Neural progenitor cell (in vitro differentiated cells): ENCODE measurements around the gene CRB2. TPM values are rescaled to one million over a fixed set of nuclear protein-coding genes. Genes with fewer than 3 reads are reported as not detected.

ENCODE experiments used
- DNase-seq: peaks from one replicate; pipeline ENCODE4 v3.0.0-alpha.2; 2016; ENCODE audit warnings: low spot score
- H2AFZ ChIP-seq: fragments of 200-600 bp; sonication (generic); replicated peaks from 2 replicates; pipeline ENCODE4 v1.6.1; 2016; ENCODE audit warnings: antibody characterized with exemption
- H3F3A ChIP-seq: fragments of 200-600 bp; sonication (generic); 2 replicates; pipeline ENCODE4 v1.6.1; 2016; ENCODE audit warnings: antibody characterized with exemption, low read depth
- H3K27ac ChIP-seq: fragments of 200-600 bp; sonication (generic); 2 replicates; pipeline ENCODE4 v1.5.1; 2016; ENCODE audit warnings: mild to moderate bottlenecking
- H3K27me3 ChIP-seq: fragments of 200-600 bp; sonication (generic); 2 replicates; pipeline ENCODE4 v1.6.1; 2016; ENCODE audit warnings: mild to moderate bottlenecking, moderate library complexity
- H3K36me3 ChIP-seq: fragments of 200-600 bp; sonication (generic); 2 replicates; pipeline ENCODE4 v1.5.1; 2016
- H3K4me1 ChIP-seq: fragments of 200-600 bp; sonication (generic); 2 replicates; pipeline ENCODE4 v1.6.1; 2016; ENCODE audit warnings: mixed run types
- H3K4me2 ChIP-seq: fragments of 200-600 bp; sonication (generic); 2 replicates; pipeline ENCODE4 v1.6.1; 2016
- H3K4me3 ChIP-seq: fragments of 200-600 bp; sonication (generic); 2 replicates; pipeline ENCODE4 v1.5.1; 2016
- H3K79me2 ChIP-seq: fragments of 200-600 bp; sonication (generic); 2 replicates; pipeline ENCODE4 v1.6.1; 2016; ENCODE audit warnings: low read depth
- H3K9ac ChIP-seq: fragments of 200-600 bp; sonication (generic); 2 replicates; pipeline ENCODE4 v1.6.1; 2016
- H3K9me3 ChIP-seq: fragments of 200-600 bp; sonication (generic); 2 replicates; pipeline ENCODE4 v1.5.1; 2016; ENCODE audit warnings: low read depth
- H4K20me1 ChIP-seq: fragments of 200-600 bp; sonication (generic); 2 replicates; pipeline ENCODE4 v1.6.1; 2016; ENCODE audit warnings: low read depth
- H3K27ac Mint-ChIP-seq: 3 replicates; pipeline ENCODE4 v1.8.0; 2021; ENCODE audit warnings: mixed read lengths
- H3K27me3 Mint-ChIP-seq: 2 replicates; pipeline ENCODE4 v1.8.0; 2022; ENCODE audit warnings: low read depth, mild to moderate bottlenecking, inconsistent platforms, moderate library complexity, mixed read lengths; ENCODE audit not compliant: insufficient read depth
- H3K36me3 Mint-ChIP-seq: 3 replicates; pipeline ENCODE4 v1.8.0; 2021; ENCODE audit warnings: mixed read lengths
- H3K4me1 Mint-ChIP-seq: 3 replicates; pipeline ENCODE4 v1.8.0; 2021; ENCODE audit warnings: mixed read lengths
- H3K4me3 Mint-ChIP-seq: 3 replicates; pipeline ENCODE4 v1.8.0; 2021; ENCODE audit warnings: mild to moderate bottlenecking, moderate library complexity, mixed read lengths
- H3K9me3 Mint-ChIP-seq: 3 replicates; pipeline ENCODE4 v1.8.0; 2020; ENCODE audit warnings: mixed read lengths
- CTCF ChIP-seq: fragments of 200-600 bp; sonication (generic); IDR thresholded peaks from 2 replicates; pipeline ENCODE4 v1.5.1; 2017; ENCODE audit warnings: antibody characterized with exemption, mild to moderate bottlenecking
- EZH2 ChIP-seq: fragments of 200-600 bp; sonication (generic); IDR thresholded peaks from 2 replicates; pipeline ENCODE4 v1.6.1; 2017; ENCODE audit warnings: antibody characterized with exemption, mild to moderate bottlenecking, moderate library complexity
- EZH2phosphoT487 ChIP-seq: fragments of 200-600 bp; sonication (generic); IDR thresholded peaks from 2 replicates; pipeline ENCODE4 v1.6.1; 2017; ENCODE audit warnings: antibody characterized with exemption
- total RNA-seq: library from RNA; depleted of rRNA; stranded (reverse); fragments of >200 nt; gene quantifications from 2 replicates; pipeline ENCODE4 v1.2.3, GENCODE V29; 2015; ENCODE audit warnings: low replicate concordance

CRB2 gene
- total RNA-seq, 1 donor from 2014 or later = 18.5 TPM

- peaks cover 8% of the 10 kb centered on the region for H4K20me1 ChIP-seq
- no peak overlapping the region for H3K27ac ChIP-seq
- H3K36me3 Mint-ChIP-seq = no peaks in the 10 kb centered on the region
- H3K4me2 ChIP-seq = no peak overlapping the region
- no peaks in the 10 kb centered on the region for H3K36me3 ChIP-seq
- peak overlapping the region; percentile 92 for H3K27ac Mint-ChIP-seq
- H3K4me1 Mint-ChIP-seq = peaks cover 50% of the 10 kb centered on the region
- peaks cover 21% of the 10 kb centered on the region for H3K27me3 Mint-ChIP-seq
- no peak overlapping the region for H3K4me3 Mint-ChIP-seq
- H3K9me3 ChIP-seq = no peaks in the 10 kb centered on the region
- no peak for DNase-seq
- H3F3A ChIP-seq = peaks cover 19% of the 10 kb centered on the region
- H3K27me3 ChIP-seq = no peaks in the 10 kb centered on the region
- no peaks in the 10 kb centered on the region for H3K4me1 ChIP-seq
- H3K9me3 Mint-ChIP-seq = no peaks in the 10 kb centered on the region
- no peak for TF ChIP-seq EZH2phosphoT487
- no peak for TF ChIP-seq CTCF
- no peak for TF ChIP-seq EZH2
- H3K4me3 ChIP-seq = no peak overlapping the region
- H3K79me2 ChIP-seq = no peaks in the 10 kb centered on the region
- H3K9ac ChIP-seq = no peak overlapping the region
- no peak overlapping the region for H2AFZ ChIP-seq
Measured at GRCh38 chr9:123383512-123384170, 27.6 kb downstream of the CRB2 start.

GRCh38 chr9:123387686-123388085 is 31.7 kb downstream of the CRB2 start:
- no peaks in the 10 kb centered on the region for H3K79me2 ChIP-seq
- no peaks in the 10 kb centered on the region for H3K27me3 ChIP-seq
- peaks cover 19% of the 10 kb centered on the region for H3F3A ChIP-seq
- H2AFZ ChIP-seq = no peak overlapping the region
- no peak overlapping the region for H3K27ac ChIP-seq
- H3K4me3 ChIP-seq = no peak overlapping the region
- no peak overlapping the region for H3K27ac Mint-ChIP-seq
- H3K9me3 Mint-ChIP-seq = peaks cover 2% of the 10 kb centered on the region
- H3K27me3 Mint-ChIP-seq = peaks cover 13% of the 10 kb centered on the region
- no peak for DNase-seq
- TF ChIP-seq EZH2phosphoT487 (no peak), EZH2 (no peak), CTCF (no peak)
- H3K36me3 Mint-ChIP-seq = no peaks in the 10 kb centered on the region
- H3K4me3 Mint-ChIP-seq = no peak overlapping the region
- no peak overlapping the region for H3K4me2 ChIP-seq
- H3K36me3 ChIP-seq = no peaks in the 10 kb centered on the region
- H3K4me1 Mint-ChIP-seq = peaks cover 56% of the 10 kb centered on the region
- H4K20me1 ChIP-seq = peaks cover 4% of the 10 kb centered on the region
- H3K4me1 ChIP-seq = peaks cover 6% of the 10 kb centered on the region
- no peaks in the 10 kb centered on the region for H3K9me3 ChIP-seq
- no peak overlapping the region for H3K9ac ChIP-seq

- H3K4me1 Mint-ChIP-seq = peaks cover 49% of the 10 kb centered on the region
Measured at GRCh38 chr9:123389070-123389469, 33.1 kb downstream of the CRB2 start.

More at GRCh38 chr9:123389070-123389469, 33.1 kb downstream of the CRB2 start:
- peaks cover 4% of the 10 kb centered on the region for H4K20me1 ChIP-seq
- peaks cover 19% of the 10 kb centered on the region for H3F3A ChIP-seq
- H3K9me3 ChIP-seq = no peaks in the 10 kb centered on the region
- no peaks in the 10 kb centered on the region for H3K36me3 ChIP-seq
- Mint-ChIP-seq H3K4me3 (peak overlapping the region; percentile 13), H3K27ac (peak overlapping the region; percentile 30), H3K9me3 (peaks cover 5% of the 10 kb centered on the region), H3K36me3 (no peaks in the 10 kb centered on the region), H3K27me3 (peaks cover 18% of the 10 kb centered on the region)
- no peak overlapping the region for H3K27ac ChIP-seq
- no peak overlapping the region for H3K4me2 ChIP-seq
- H3K27me3 ChIP-seq = no peaks in the 10 kb centered on the region
- peaks cover 6% of the 10 kb centered on the region for H3K4me1 ChIP-seq
- no peak overlapping the region for H3K9ac ChIP-seq
- H2AFZ ChIP-seq = no peak overlapping the region
- H3K79me2 ChIP-seq = no peaks in the 10 kb centered on the region
- no peak for TF ChIP-seq EZH2phosphoT487
- no peak for TF ChIP-seq CTCF
- no peak overlapping the region for H3K4me3 ChIP-seq
- no peak for DNase-seq
